ENCODE measurements around the gene MAST4.

MAST4 gene

GRCh38 chr5:66848749-66849641, 252.8 kb downstream of the MAST4 start:
- CTCF ChIA-PET = no interaction called here
- DNase-seq (ENCODE audit: extremely low spot score) = no peak
- no peak for TF ChIP-seq CTCF (IDR thresholded peaks at IDR 0.05; ENCODE audit: control extremely low read depth, extremely low read depth, low read depth, missing control alignments)
- POLR2A ChIA-PET = no interaction called here

DNA sequence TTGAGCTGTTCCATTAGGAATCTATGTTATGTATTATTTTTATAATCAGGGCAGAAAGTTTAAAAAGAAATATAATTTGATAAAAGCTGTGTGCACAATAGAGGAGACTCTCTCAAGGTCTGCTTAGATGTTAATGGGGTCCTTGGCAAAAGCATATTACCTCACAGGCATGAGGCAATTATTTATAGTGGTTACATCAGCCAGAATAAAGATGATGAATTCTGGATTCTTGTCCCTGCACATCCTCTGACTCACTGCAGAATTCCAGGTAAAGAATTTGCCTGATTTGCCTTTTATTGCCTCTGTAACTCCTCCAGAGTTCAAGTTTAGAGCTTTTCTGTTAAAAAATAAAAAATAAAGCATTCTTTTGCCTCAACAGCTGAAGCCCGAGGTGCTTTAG, 253.6 kb downstream of the MAST4 start:
- POLR2A ChIA-PET = no interaction called here
- CTCF ChIA-PET = interaction anchor here (0.9 kb wide), 1 partner anchor 32 kb away, joined by 3 read pairs; no protein-coding TSS in a partner anchor
- DNase-seq (ENCODE audit: extremely low spot score) = no peak
- TF ChIP-seq CTCF (IDR thresholded peaks at IDR 0.05; ENCODE audit: control extremely low read depth, extremely low read depth, low read depth, missing control alignments) = no peak

DNA sequence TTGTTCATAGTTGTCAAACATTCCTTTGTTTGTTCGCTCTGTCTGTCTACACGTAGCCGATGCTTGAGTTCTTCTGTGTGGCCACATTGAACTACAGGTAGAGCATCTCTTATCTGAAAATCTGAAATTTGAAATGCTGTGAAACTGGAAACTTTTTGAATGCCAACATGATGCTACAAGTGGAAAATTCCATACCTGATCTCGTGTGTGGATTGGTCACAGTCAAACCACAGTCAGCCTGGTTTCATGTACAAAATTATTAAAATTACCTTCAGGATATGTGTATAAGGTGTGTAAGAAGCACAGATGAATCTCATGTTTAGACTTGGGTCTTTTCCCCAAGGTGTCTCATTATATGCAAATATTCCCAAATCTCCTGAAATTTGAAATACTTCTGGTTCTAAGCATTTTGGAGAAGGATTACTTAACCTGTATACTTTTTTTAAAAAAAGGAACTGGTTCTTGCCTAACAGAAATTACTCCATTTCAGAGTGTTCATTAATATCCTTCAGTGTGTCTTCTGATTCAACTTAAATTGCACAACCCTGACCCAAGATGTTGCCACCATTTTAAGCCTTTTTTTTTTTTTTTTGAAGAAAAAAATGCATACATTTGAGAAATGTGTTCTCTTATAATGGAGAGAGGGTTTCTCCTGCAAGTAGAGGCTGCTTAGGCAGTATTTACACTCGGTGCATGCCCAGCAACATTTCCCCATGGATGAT, 254.3 kb downstream of the MAST4 start:
- CTCF ChIA-PET = interaction anchor here (0.9 to 1.2 kb wide), 2 partner anchors 14 to 33 kb away, joined by 3 read pairs; no protein-coding TSS in a partner anchor
- no peak for DNase-seq (ENCODE audit: extremely low spot score)

GRCh38 chr5:66851306-66851705, 255.1 kb downstream of the MAST4 start:
- TF ChIP-seq CTCF (IDR thresholded peaks at IDR 0.05; ENCODE audit: control extremely low read depth, extremely low read depth, low read depth, missing control alignments) = no peak
- no peak for DNase-seq (ENCODE audit: extremely low spot score)
- CTCF ChIA-PET = interaction anchor here (0.9 to 1.4 kb wide), 5 partner anchors 11 to 24 kb away, joined by 3 to 5 read pairs (median 3); no protein-coding TSS in a partner anchor
- POLR2A ChIA-PET = no interaction called here

More for the DNA sequence above, 254.3 kb downstream of the MAST4 start:
- POLR2A ChIA-PET = no interaction called here
- TF ChIP-seq CTCF (IDR thresholded peaks at IDR 0.05; ENCODE audit: control extremely low read depth, extremely low read depth, low read depth, missing control alignments) = no peak

GRCh38 chr5:66854416-66854815, 258.2 kb downstream of the MAST4 start:
- no peak for DNase-seq (ENCODE audit: extremely low spot score)
- no peak for TF ChIP-seq CTCF (IDR thresholded peaks at IDR 0.05; ENCODE audit: control extremely low read depth, extremely low read depth, low read depth, missing control alignments)
- ChIA-PET CTCF (interaction anchor here (2.4 kb wide), 1 partner anchor 11 kb away, joined by 5 read pairs; no protein-coding TSS in a partner anchor), POLR2A (no interaction called here)

DNA sequence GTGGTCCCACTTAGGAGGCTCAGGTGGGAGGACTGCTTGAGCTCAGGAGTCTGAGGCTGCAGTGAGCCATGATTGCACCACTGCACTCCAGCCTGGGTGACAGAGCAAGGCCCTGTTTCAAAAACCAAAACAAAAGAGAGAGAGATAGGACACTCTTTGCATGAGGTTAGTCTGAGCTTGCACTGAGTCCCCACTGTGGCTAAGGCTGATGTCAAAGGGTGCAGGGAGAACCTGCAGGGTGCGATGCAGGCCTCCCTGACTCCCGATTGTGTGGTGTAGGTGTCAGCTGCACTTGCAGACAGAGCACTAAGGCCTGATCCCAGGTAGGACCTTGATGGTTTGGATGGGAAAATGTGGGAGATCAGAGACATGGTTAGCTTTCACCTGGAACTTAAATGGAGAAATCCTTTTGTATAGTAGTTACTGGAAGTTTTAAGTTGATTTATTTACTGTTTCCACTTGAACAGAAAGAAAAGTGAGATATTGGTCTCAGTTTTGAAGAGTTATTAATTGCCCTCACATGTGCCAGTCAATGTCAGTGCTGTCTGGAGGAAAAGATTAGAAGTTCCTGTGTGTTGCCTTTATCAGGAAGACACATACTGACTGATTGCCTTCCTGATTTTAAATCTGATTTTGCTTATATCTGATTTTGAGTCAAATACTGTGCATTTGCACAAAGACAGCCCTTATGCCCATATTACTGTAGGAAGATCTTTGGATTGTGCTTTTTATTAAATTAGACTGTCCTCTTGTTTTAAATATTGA, 260.0 kb downstream of the MAST4 start:
- DNase-seq (ENCODE audit: extremely low spot score) = no peak
- CTCF ChIA-PET = interaction anchor here (1.4 to 2.4 kb wide), 2 partner anchors 9 to 12 kb away, joined by 5 read pairs; no protein-coding TSS in a partner anchor
- POLR2A ChIA-PET = no interaction called here

More for the DNA sequence above, 260.0 kb downstream of the MAST4 start:
- no peak for TF ChIP-seq CTCF (IDR thresholded peaks at IDR 0.05; ENCODE audit: control extremely low read depth, extremely low read depth, low read depth, missing control alignments)
